PFSK-1 (cell line): ENCODE results near the gene BIK.

Experiments
- POLR2AphosphoS5 ChIP-seq: IDR thresholded peaks from 2 replicates; pipeline ENCODE4 v1.6.1; 2012; ENCODE audit warnings: low read depth, mild to moderate bottlenecking, control low read depth, low read length, moderate library complexity
- REST ChIP-seq, 2 experiments: IDR thresholded peaks; 2 replicates each; pipeline versions ENCODE4 v1.6.1 to v1.8.0; 2011 to 2012; ENCODE audit warnings: low read depth in 2 of 2, low read length in 2 of 2, control low read depth in 1 of 2, inconsistent platforms in 1 of 2, mild to moderate bottlenecking in 1 of 2, moderate library complexity in 1 of 2; ENCODE audit not compliant: insufficient read depth in 1 of 2
- TAF1 ChIP-seq: IDR thresholded peaks from 2 replicates; pipeline ENCODE4 v1.6.1; 2012; ENCODE audit warnings: low read length, control low read depth, borderline replicate concordance; ENCODE audit not compliant: insufficient read depth

GRCh38 chr22:43147821-43148220 lies 37.3 kb downstream of the BIK start:
- TF ChIP-seq TAF1 (no peak), POLR2AphosphoS5 (no peak), REST (IDR thresholded peaks at IDR 0.05; ENCODE audit: insufficient read depth in 1 of 2, low read depth in 2 of 2, low read length in 2 of 2) (no peak)
